AML-193 (cell line): ENCODE data around the gene COX6B2.

Source experiments
- DNase-seq, 2 experiments: peaks; one replicate each; lab custom pipeline; 2025; lab: John Stamatoyannopoulos, UW

Gene COX6B2

GRCh38 chr19:55362174-55362989, 7.9 kb upstream of the COX6B2 start:
- no peak for DNase-seq

GRCh38 chr19:55360902-55361301, 6.4 kb upstream of the COX6B2 start:
- DNase-seq = no peak

- DNase-seq = no peak
Measured at GRCh38 chr19:55358943-55359908, 4.7 kb upstream of the COX6B2 start.

DNA sequence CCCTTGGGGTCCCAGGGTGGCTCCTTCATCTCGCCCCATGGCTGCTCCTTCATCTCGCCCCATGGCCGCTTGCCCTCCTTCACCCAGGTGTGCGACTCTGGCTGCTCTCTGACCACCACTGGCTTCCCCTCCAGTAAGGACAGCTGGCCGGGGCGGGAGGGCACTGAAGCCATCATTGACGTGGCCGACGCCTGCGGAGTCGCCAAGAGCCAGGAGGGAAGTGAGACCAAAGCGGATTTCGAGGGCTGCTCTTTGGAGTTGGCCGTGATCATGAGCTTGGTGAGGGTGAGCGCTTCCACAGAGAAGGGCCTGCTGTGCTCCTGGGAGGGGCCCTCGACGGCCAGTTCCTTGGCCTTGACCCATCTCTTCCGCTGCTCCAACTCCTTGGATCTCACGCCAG, 4.0 kb upstream of the COX6B2 start:
- DNase-seq = no peak

- DNase-seq = no peak
Measured at GRCh38 chr19:55355213-55355821, 798 bp upstream of the COX6B2 start.

DNA sequence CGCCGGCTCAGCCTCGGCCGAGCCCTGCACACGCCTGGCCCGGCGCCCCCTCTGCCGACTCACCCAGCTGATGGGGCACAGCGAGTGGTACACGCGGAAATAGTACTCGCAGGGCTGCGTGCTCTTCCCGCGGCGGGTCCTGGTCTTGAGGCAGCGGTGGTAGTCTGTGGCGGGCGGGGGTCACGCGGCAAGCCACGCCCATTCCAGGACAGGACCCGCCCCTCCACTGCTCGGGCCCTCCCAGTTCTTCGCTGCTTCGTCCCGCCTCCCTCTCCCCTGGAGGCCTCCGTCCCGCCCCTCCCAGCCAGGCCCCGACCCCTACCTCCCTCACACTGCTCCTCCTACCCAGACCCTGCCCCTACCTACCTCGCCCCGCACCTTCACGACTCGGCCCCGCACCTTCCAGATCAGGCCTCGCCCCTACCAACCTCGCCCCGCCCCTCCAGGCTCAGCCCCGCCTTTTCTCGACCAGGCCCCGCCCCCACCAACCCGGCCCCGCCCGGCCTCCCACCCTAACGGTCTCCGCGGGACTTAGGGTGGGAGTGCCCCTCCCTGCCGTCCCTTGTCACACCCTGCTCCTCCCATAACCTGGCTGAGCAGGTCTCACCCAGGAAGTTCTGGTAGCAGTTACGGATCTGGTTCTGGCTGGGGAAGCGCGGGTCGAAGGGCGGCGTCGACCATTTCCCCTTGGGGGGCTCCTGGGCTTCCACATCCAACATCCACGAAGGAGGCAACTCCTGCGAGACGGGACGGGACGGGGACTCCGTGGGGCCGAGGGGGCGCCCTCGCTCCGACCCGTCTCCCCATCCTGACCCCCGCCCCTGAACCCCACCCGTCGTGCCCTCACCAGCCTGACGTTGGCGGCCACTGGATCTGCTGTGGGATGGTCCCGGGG, 469 bp downstream of the COX6B2 start:
- DNase-seq = no peak

- DNase-seq = no peak
Measured at GRCh38 chr19:55353356-55353802, 1.1 kb downstream of the COX6B2 start.

DNA sequence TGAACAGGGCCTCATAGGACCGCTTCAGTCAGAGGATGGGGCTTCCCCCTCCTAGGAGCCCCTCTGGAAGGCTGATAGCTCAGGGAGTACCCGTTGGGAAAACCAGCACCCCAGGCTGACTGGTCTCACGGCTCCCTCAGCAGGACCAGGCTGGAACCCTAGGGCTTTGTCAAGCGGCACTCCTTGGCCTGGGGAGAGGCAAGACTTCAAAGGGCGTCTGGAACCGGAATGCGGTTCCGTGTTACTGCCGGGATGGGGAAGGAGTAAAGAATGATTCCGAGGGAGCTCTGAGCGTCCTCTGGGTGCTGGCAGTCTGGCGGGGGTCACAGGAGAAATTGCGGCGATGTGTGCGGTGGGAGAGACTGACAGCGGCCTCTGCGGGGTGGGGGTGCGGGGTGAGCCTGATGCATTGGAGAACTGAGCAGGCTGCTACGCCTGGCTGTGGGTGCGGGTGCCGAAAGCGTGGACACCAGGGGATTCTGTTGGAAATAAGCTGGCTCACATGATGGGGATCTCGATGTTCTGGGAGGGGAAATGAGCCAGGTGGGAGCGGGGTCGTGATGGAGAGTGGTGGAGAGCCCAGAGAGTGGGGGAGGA, 1.9 kb downstream of the COX6B2 start:
- DNase-seq = no peak

- no peak for DNase-seq
Measured at GRCh38 chr19:55352040-55352439, 2.5 kb downstream of the COX6B2 start.

DNA sequence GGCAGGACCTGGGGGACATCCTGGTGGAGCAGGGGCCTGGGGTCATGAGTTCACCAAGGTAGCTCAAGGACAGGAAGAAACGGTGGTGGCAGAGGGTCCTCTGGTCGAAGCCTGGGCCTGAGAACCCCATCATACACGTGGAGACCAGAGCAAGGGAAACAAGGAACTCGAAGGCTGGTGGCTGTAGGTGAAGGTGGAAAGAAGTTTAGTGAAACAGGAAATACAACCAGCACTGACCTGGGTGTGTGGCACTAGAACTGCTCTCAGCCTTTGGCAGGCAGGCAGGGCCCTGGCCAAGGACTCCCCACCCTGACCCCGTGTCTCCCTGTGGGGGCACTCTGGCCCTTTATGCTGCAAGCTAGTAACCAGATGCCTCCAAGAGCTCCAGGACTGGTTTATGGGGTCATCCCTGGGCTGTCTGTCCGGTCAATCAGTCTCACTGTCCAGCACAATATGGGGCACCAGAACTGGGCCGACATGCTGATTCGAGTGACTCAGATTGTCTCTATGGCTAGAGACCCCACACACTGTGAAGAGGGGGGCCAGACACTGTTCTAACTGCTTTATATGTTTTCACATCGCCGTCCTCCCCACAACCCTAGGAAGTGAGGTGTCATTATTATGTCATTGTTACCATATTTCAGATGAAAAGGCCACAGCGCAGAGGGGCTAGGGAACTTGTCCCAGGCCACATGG, 3.8 kb downstream of the COX6B2 start:
- DNase-seq = no peak

GRCh38 chr19:55348317-55349034, 6.0 kb downstream of the COX6B2 start:
- DNase-seq = no peak

DNA sequence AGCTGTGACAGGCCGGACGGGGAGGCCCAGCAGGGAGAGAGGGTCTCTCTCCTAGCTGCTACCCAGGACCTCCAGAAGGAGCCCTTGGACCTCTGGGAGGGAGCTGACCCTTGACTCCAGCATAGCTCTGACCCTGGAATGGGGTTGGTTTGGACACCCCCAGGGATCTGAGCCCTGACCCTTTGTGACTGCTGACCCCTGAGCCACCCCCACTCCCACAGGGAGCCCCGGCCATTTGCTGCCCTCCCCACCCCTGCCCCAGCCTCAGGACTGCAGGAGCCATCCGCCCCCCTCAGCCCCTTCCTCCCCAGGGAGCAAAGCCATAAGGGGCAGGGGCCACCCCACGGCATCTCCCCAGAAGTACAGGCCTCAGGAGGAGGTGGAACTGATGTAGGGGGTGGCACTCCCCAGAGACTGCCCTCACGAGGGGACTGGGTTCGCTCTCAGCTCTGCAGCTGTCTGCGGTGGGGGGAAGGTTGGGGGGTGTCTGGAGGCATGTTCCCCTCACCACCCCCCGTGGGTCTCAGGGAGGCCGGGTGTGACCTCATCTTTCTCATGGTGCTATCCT, 7.0 kb downstream of the COX6B2 start:
- DNase-seq = no peak

DNA sequence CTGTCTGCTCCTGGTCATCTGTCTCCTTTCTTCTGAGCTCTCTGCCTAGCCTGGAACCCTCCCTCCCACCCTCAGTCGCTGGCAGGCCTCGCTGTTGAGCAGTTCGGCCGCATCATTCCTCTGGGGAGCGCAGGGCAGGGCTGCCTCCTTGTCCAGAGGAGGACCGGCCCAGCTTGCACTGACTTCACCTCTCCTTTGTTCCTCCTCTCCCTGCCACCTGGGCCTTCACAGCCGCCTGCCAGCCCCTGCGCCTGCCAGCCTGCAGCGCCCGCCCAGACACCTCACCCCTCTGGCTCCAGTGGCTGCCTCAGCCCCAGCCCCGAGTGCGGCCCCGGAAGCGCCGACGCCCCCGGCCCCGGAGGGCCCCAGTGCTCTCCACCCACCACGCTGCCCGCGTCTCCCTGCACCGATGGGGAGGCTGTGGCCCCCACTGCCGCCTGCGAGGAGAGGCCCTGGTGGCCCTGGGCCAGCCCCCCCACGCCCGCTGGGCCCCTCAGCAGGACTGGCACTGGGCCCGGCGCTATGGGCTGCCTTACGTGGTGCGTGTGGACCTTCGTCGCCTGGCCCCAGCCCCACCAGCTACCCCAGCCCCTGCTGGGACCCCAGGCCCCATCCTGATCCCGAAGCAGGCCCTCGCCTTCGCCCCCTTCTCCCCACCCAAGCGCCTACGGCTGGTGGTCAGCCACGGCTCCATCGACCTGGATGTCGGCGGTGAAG, 7.6 kb downstream of the COX6B2 start:
- DNase-seq = no peak

GRCh38 chr19:55345818-55346724, 8.4 kb downstream of the COX6B2 start:
- DNase-seq = no peak

GRCh38 chr19:55345101-55345817, 9.3 kb downstream of the COX6B2 start:
- no peak for DNase-seq

DNA sequence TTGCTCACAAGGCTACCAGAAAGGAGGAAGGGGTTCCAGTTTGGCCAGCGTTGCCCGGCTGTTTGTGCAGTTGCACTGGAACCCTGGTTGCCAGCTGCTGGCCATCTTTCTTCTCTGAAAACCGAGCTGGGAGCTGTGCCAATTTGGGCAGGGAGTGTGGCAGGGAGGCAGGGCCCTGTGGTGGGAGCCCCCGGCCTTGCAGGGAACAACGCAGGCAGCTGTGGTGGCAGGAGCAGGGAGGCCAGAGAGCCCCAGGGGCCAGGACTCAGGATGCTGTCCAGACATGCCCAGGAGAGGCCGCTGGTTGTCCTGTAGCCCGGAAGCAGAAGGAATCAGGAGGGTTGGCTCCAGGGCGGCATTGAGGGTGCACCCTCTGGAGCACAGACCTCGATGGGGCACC, 10.1 kb downstream of the COX6B2 start:
- no peak for DNase-seq
